Ectodermal cell (in vitro differentiated cells): Measurements from ENCODE around the gene ERGIC1.

Source experiments
- H3K27ac ChIP-seq: 2 replicates; pipeline ENCODE4 v1.7.0; 2013; ENCODE audit warnings: mild to moderate bottlenecking, low read depth, low read length; ENCODE audit not compliant: insufficient read depth, poor library complexity, severe bottlenecking
- H3K27me3 ChIP-seq: 2 replicates; pipeline ENCODE4 v1.7.0; 2013; ENCODE audit warnings: mild to moderate bottlenecking, low read length; ENCODE audit not compliant: insufficient read depth, control insufficient read depth, poor library complexity, severe bottlenecking
- H3K36me3 ChIP-seq: one replicate; pipeline ENCODE4 v1.7.0; 2013; ENCODE audit warnings: low read length; ENCODE audit not compliant: control insufficient read depth, insufficient read depth
- H3K4me1 ChIP-seq: one replicate; pipeline ENCODE4 v1.7.0; 2013; ENCODE audit warnings: low read length; ENCODE audit not compliant: control insufficient read depth, insufficient read depth
- H3K4me3 ChIP-seq: 2 replicates; pipeline ENCODE4 v1.7.0; 2013; ENCODE audit warnings: low read depth, low read length, control low read depth; ENCODE audit not compliant: insufficient read depth
- H3K9me3 ChIP-seq: 2 replicates; pipeline ENCODE4 v1.7.0; 2013; ENCODE audit warnings: mild to moderate bottlenecking, low read length, moderate library complexity; ENCODE audit not compliant: control insufficient read depth
- WGBS, 2 experiments: methylation state at CpG; one replicate each; pipeline ENCODE4 v1.1.7; 2013; ENCODE audit warnings: missing lambda C conversion rate in 2 of 2; 5-methylcytosine and 5-hydroxymethylcytosine counted together

The ERGIC1 gene

GRCh38 chr5:172866378-172866777 is 32.3 kb downstream of the ERGIC1 start:
- H3K4me1 ChIP-seq = peaks cover 37% of the 10 kb centered on the region
- no peak overlapping the region for H3K4me3 ChIP-seq
- no peaks in the 10 kb centered on the region for H3K36me3 ChIP-seq
- 77 to 82% methylated on average over 4 of the region's 4 CpGs for WGBS, 2 experiments
- H3K27ac ChIP-seq = no peak overlapping the region
- H3K9me3 ChIP-seq = no peaks in the 10 kb centered on the region
- H3K27me3 ChIP-seq = no peaks in the 10 kb centered on the region

GRCh38 chr5:172866802-172867748 is 33.0 kb downstream of the ERGIC1 start:
- no peaks in the 10 kb centered on the region for H3K36me3 ChIP-seq
- WGBS, 2 experiments = 45 to 46% methylated on average over 9 of the region's 9 CpGs
- H3K9me3 ChIP-seq = no peaks in the 10 kb centered on the region
- H3K4me1 ChIP-seq = peaks cover 44% of the 10 kb centered on the region
- H3K27ac ChIP-seq = no peak overlapping the region
- H3K4me3 ChIP-seq = no peak overlapping the region
- no peaks in the 10 kb centered on the region for H3K27me3 ChIP-seq

GRCh38 chr5:172867761-172868435 is 33.8 kb downstream of the ERGIC1 start:
- peak overlapping the region; percentile 26 for H3K27ac ChIP-seq
- H3K27me3 ChIP-seq = no peaks in the 10 kb centered on the region
- H3K4me3 ChIP-seq = no peak overlapping the region
- WGBS, 2 experiments = 43 to 46% methylated on average over 11 of the region's 11 CpGs
- H3K36me3 ChIP-seq = no peaks in the 10 kb centered on the region
- H3K9me3 ChIP-seq = no peaks in the 10 kb centered on the region
- peaks cover 49% of the 10 kb centered on the region for H3K4me1 ChIP-seq

- H3K36me3 ChIP-seq = no peaks in the 10 kb centered on the region
- no peaks in the 10 kb centered on the region for H3K27me3 ChIP-seq
- H3K9me3 ChIP-seq = no peaks in the 10 kb centered on the region
- WGBS, 2 experiments = 83 to 84% methylated on average over 9 of the region's 9 CpGs
- H3K27ac ChIP-seq = peak overlapping the region; percentile 26
- no peak overlapping the region for H3K4me3 ChIP-seq
- H3K4me1 ChIP-seq = peaks cover 51% of the 10 kb centered on the region
Observed at GRCh38 chr5:172868436-172868923, 34.4 kb downstream of the ERGIC1 start.

- Histone ChIP-seq H3K4me1 (peaks cover 50% of the 10 kb centered on the region), H3K27ac (no peak overlapping the region), H3K4me3 (no peak overlapping the region), H3K27me3 (no peaks in the 10 kb centered on the region), H3K36me3 (no peaks in the 10 kb centered on the region), H3K9me3 (no peaks in the 10 kb centered on the region)
- WGBS, 2 experiments = 60% methylated on average over 10 of the region's 10 CpGs
Observed at GRCh38 chr5:172868924-172869591, 35.0 kb downstream of the ERGIC1 start.

- Histone ChIP-seq H3K27ac (no peak overlapping the region), H3K27me3 (no peaks in the 10 kb centered on the region), H3K4me1 (peaks cover 50% of the 10 kb centered on the region), H3K36me3 (no peaks in the 10 kb centered on the region), H3K4me3 (no peak overlapping the region), H3K9me3 (no peaks in the 10 kb centered on the region)
- WGBS, 2 experiments = 97% methylated on average over 1 of the region's 1 CpG
Observed at GRCh38 chr5:172869691-172870090, 35.6 kb downstream of the ERGIC1 start.

GRCh38 chr5:172870291-172870714 is 36.3 kb downstream of the ERGIC1 start:
- Histone ChIP-seq H3K4me1 (peaks cover 50% of the 10 kb centered on the region), H3K4me3 (no peak overlapping the region), H3K27me3 (no peaks in the 10 kb centered on the region), H3K36me3 (no peaks in the 10 kb centered on the region), H3K9me3 (no peaks in the 10 kb centered on the region), H3K27ac (no peak overlapping the region)
- WGBS, 2 experiments = 89 to 97% methylated on average over 4 of the region's 4 CpGs

GRCh38 chr5:172870715-172871461 is 36.8 kb downstream of the ERGIC1 start:
- H3K27ac ChIP-seq = peak overlapping the region; percentile 56
- WGBS, 2 experiments = 76 to 78% methylated on average over 20 of the region's 20 CpGs

GRCh38 chr5:172871536-172871935 is 37.5 kb downstream of the ERGIC1 start:
- WGBS, 2 experiments = 84 to 90% methylated on average over 3 of the region's 3 CpGs
- Histone ChIP-seq H3K36me3 (no peaks in the 10 kb centered on the region), H3K4me1 (peaks cover 50% of the 10 kb centered on the region), H3K27me3 (no peaks in the 10 kb centered on the region), H3K27ac (peak overlapping the region; percentile 56), H3K9me3 (no peaks in the 10 kb centered on the region), H3K4me3 (no peak overlapping the region)

More at GRCh38 chr5:172870715-172871461, 36.8 kb downstream of the ERGIC1 start:
- Histone ChIP-seq H3K4me1 (peaks cover 50% of the 10 kb centered on the region), H3K9me3 (no peaks in the 10 kb centered on the region), H3K27me3 (no peaks in the 10 kb centered on the region), H3K4me3 (no peak overlapping the region), H3K36me3 (no peaks in the 10 kb centered on the region)
